Pancreas (tissue), 10 donors: ENCODE data around the gene CHRNE. TPM values are rescaled to one million over a fixed set of nuclear protein-coding genes. Genes with fewer than 3 reads are reported as not detected.

ENCODE experiments used
- ATAC-seq, 4 donors: fragments of 200-7000 bp; cut with Tn5 transposase; one replicate each; pipeline versions ENCODE4 v1.8.0 to v1.9.1; 2020; ENCODE audit warnings: mild to moderate bottlenecking in 4 of 4, moderate library complexity in 4 of 4
- DNase-seq, 6 donors: peaks; one replicate each; pipeline ENCODE4 v3.0.0-alpha.2; 2020
- FAIRE-seq: peaks from 2 replicates; lab custom pipeline; 2012; peaks lifted over from hg19 to GRCh38; lab: Jason Lieb, UNC
- H3K27ac ChIP-seq, 4 donors: fragments of 200-600 bp; sonication (generic); 1 replicate in 3 of 4; 2 replicates in 1 of 4; pipeline versions ENCODE4 v1.5.0 to v1.8.0; 2020
- H3K27me3 ChIP-seq, 4 donors: fragments of 200-600 bp; one replicate each; pipeline ENCODE4 v1.8.0; 2021
- H3K36me3 ChIP-seq, 3 donors: fragments of 200-600 bp; sonication (generic) in 1 of 3; one replicate each; pipeline versions ENCODE4 v1.5.0 to v1.8.0; 2020 to 2021
- H3K4me1 ChIP-seq, 3 donors: fragments of 200-600 bp; one replicate each; pipeline ENCODE4 v1.8.0; 2021
- H3K4me3 ChIP-seq, 4 donors: fragments of 200-600 bp; sonication (generic) in 2 of 4; one replicate each; pipeline versions ENCODE4 v1.5.0 to v1.8.0; 2020 to 2021
- H3K9me3 ChIP-seq, 4 donors: fragments of 200-600 bp; one replicate each; pipeline ENCODE4 v1.8.0; 2021
- CTCF ChIP-seq, 4 donors: fragments of 200-600 bp; sonication (generic) in 3 of 4; IDR thresholded peaks; one replicate each; pipeline versions ENCODE4 v1.5.0 to v1.8.0; 2021; ENCODE audit warnings: antibody characterized with exemption in 4 of 4
- WGBS, 2 donors: extraction: QIAGEN DNeasy Blood & Tissue Kit; methylation state at CpG; one replicate each; pipeline ENCODE4 v1.1.7; 2013; 5-methylcytosine and 5-hydroxymethylcytosine counted together
- intact Hi-C, 3 donors: fragments of 100-400 bp; cut with DNase I; formaldehyde crosslinking; loops; one replicate each; pipeline versions ENCODE4 v1.11.1 to v1.14.2; 2022
- polyA plus RNA-seq, 2 donors: library from polyadenylated mRNA; stranded (reverse); fragments of 200-250 nt; gene quantifications; one replicate each; pipeline ENCODE4 v1.2.3, GENCODE V29; 2013
- total RNA-seq, 6 donors: library from RNA; stranded (reverse); fragmentation: NEBNext Ultra II Directional in 4 of 6; extraction: Animal tissue kit (Norgen Biotek cat#: 25700) in 4 of 6; gene quantifications; one replicate each; pipeline versions ENCODE4 v1.2.1 to v1.2.4, GENCODE V29; 2021 to 2023
- donor health status: healthy with polysubstance abuse.
- donor health status: DM: no; HTN: no; CAD: no; lungs with moderate emphysema.
- donor health status: DM: no; HTN: no; CAD: no.
- donor health status: control.
- donor health status: control.
- donor health status: Bipolar disorder and iron deficiency.
- donor health status: DM: yes; HTN: yes; CAD: no.
- donor health status: DM: no; HTN: no; CAD: no.
- donor health status: DM: no; HTN: no; CAD: no.
- donor health status: DM: yes; HTN: yes; CAD: no.

CHRNE gene
- total and polyA plus RNA-seq, 8 donors: 0.76 to 2.0 (median 1.3) TPM

DNA sequence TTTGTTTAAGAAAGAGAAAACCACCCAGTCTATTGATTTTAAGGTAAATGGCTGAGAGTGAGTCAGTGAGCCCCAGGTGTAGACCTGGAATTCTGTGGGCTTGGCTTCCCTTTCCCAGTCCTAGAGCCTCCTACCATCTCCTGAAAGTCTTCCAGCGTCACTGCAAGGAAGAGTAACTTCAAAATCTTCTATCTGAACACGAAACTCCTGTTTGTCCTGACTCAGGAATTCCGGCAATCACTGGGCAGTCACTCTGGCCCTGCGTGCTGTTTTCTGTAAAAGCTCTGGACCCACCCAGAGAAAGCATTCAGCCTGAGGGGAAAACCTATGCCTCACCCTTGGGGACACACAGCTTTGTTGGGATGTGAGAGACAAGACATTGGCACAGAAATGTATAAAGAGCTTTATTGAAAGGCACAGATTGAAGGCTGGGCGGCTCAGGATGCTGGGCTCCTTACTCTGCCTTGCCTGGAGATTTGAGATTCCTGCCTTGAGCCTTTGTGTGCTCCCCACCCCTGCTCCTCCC is 53.8 kb downstream of the CHRNE start:
- Histone ChIP-seq H3K4me3 (no peak overlapping the region), H3K9me3 (no peaks in the 10 kb centered on the region), H3K27ac (no peak overlapping the region), H3K27me3 (no peaks in the 10 kb centered on the region), H3K4me1 (peaks cover 0 to 4% (median 0%) of the 10 kb centered on the region in 3 donors), H3K36me3 (no peaks in the 10 kb centered on the region)
- intact Hi-C loops: no loop called here
- no peak for FAIRE-seq
- 86 to 88% methylated on average over 5 of the region's 5 CpGs for WGBS, 2 donors
- peak in 1 of 4 donors; percentile 30 for ATAC-seq
- DNase-seq: no peak
- TF ChIP-seq CTCF (IDR thresholded peaks at IDR 0.05): no peak

Other genes starting within 250 kb of the CHRNE start
- gene PELP1, start 199.0 kb downstream of the CHRNE start, total RNA-seq: 10 to 100 TPM; 15.9 to 31.2 (median 21.5) TPM
- 10 to 100 TPM; 34.6 to 38.0 TPM for gene PELP1, start 199.0 kb downstream of the CHRNE start, polyA plus RNA-seq
- 10 to 100 TPM; 11.2 to 49.6 (median 15.1) TPM for gene ARRB2, start 192.5 kb downstream of the CHRNE start, total RNA-seq
- 10 to 100 TPM; 21.3 to 22.2 TPM for gene ARRB2, start 192.5 kb downstream of the CHRNE start, polyA plus RNA-seq
- 10 to 100 TPM in 4 of 6 donors, 1 to 10 TPM in 2; 8.6 to 11.6 (median 10.7) TPM for gene MED11, start 171.7 kb downstream of the CHRNE start, total RNA-seq
- gene MED11, start 171.7 kb downstream of the CHRNE start, polyA plus RNA-seq: 10 to 100 TPM; 26.0 to 31.1 TPM
- gene ZMYND15, start 163.3 kb downstream of the CHRNE start, total RNA-seq: 1 to 10 TPM in 2 of 6 donors, under 1 TPM in 4; 0.39 to 3.2 (median 0.69) TPM
- 1 to 10 TPM; 1.6 to 3.0 TPM for gene ZMYND15, start 163.3 kb downstream of the CHRNE start, polyA plus RNA-seq
- gene CXCL16, start 163.2 kb downstream of the CHRNE start, total RNA-seq: 10 to 100 TPM in 3 of 6 donors, 1 to 10 TPM in 3; 7.6 to 55.6 (median 10.0) TPM
- gene CXCL16, start 163.2 kb downstream of the CHRNE start, polyA plus RNA-seq: 10 to 100 TPM in 1 of 2 donors, 1 to 10 TPM in 1; 7.9 to 12.9 TPM
- 1 to 10 TPM in 1 of 6 donors, under 1 TPM in 3, not detected in 2; 0.31 to 1.2 (median 0.61) TPM for gene TM4SF5, start 131.2 kb downstream of the CHRNE start, total RNA-seq
- gene TM4SF5, start 131.2 kb downstream of the CHRNE start, polyA plus RNA-seq: under 1 TPM; 0.46 to 0.77 TPM
- 1 to 10 TPM in 3 of 6 donors, under 1 TPM in 2, not detected in 1; 0.28 to 2.2 (median 1.2) TPM for gene VMO1, start 116.7 kb downstream of the CHRNE start, total RNA-seq
- 1 to 10 TPM in 1 of 2 donors, under 1 TPM in 1; 0.87 to 1.6 TPM for gene VMO1, start 116.7 kb downstream of the CHRNE start, polyA plus RNA-seq
- under 1 TPM in 1 of 6 donors, not detected in 5; 0.39 TPM for gene GLTPD2, start 114.1 kb downstream of the CHRNE start, total RNA-seq
- under 1 TPM in 1 of 2 donors, not detected in 1; 0.23 TPM for gene GLTPD2, start 114.1 kb downstream of the CHRNE start, polyA plus RNA-seq
- gene PSMB6, start 106.9 kb downstream of the CHRNE start, total RNA-seq: 10 to 100 TPM; 31.3 to 55.4 (median 46.1) TPM
- 100 to 1,000 TPM in 1 of 2 donors, 10 to 100 TPM in 1; 53.1 to 103 TPM for gene PSMB6, start 106.9 kb downstream of the CHRNE start, polyA plus RNA-seq
- gene PLD2, start 95.9 kb downstream of the CHRNE start, total RNA-seq: 10 to 100 TPM; 11.7 to 26.1 (median 17.9) TPM
- gene PLD2, start 95.9 kb downstream of the CHRNE start, polyA plus RNA-seq: 10 to 100 TPM; 24.5 to 25.8 TPM
- gene MINK1, start 69.8 kb downstream of the CHRNE start, total RNA-seq: 10 to 100 TPM; 39.6 to 70.3 (median 44.0) TPM
- gene MINK1, start 69.8 kb downstream of the CHRNE start, polyA plus RNA-seq: 10 to 100 TPM; 62.3 to 79.3 TPM
- 1 to 10 TPM; 2.8 to 6.9 (median 3.1) TPM for gene C17orf107, start 3.6 kb downstream of the CHRNE start, total RNA-seq
- 1 to 10 TPM; 1.9 to 2.7 TPM for gene C17orf107, start 3.6 kb downstream of the CHRNE start, polyA plus RNA-seq
- under 1 TPM in 3 of 6 donors, not detected in 3; 0.06 to 0.37 (median 0.15) TPM for gene GP1BA, start 29.2 kb upstream of the CHRNE start, total RNA-seq
- gene GP1BA, start 29.2 kb upstream of the CHRNE start, polyA plus RNA-seq: under 1 TPM in 1 of 2 donors, not detected in 1; 0.11 TPM
- 10 to 100 TPM; 10.9 to 23.3 (median 21.4) TPM for gene SLC25A11, start 36.9 kb upstream of the CHRNE start, total RNA-seq
- 10 to 100 TPM; 20.6 to 25.5 TPM for gene SLC25A11, start 36.9 kb upstream of the CHRNE start, polyA plus RNA-seq
- 10 to 100 TPM; 40.8 to 64.5 (median 46.7) TPM for gene RNF167, start 37.2 kb upstream of the CHRNE start, total RNA-seq
- gene RNF167, start 37.2 kb upstream of the CHRNE start, polyA plus RNA-seq: 100 to 1,000 TPM; 102 to 118 TPM
- 100 to 1,000 TPM in 4 of 6 donors, 10 to 100 TPM in 2; 63.6 to 195 (median 125) TPM for gene PFN1, start 45.4 kb upstream of the CHRNE start, total RNA-seq
- 100 to 1,000 TPM; 148 to 162 TPM for gene PFN1, start 45.4 kb upstream of the CHRNE start, polyA plus RNA-seq
- 1 to 10 TPM; 1.5 to 6.3 (median 2.5) TPM for gene ENO3, start 48.0 kb upstream of the CHRNE start, total RNA-seq
- 10 to 100 TPM; 17.0 to 20.3 TPM for gene ENO3, start 48.0 kb upstream of the CHRNE start, polyA plus RNA-seq
- 10 to 100 TPM; 15.8 to 31.7 (median 23.8) TPM for gene SPAG7, start 64.7 kb upstream of the CHRNE start, total RNA-seq
- gene SPAG7, start 64.7 kb upstream of the CHRNE start, polyA plus RNA-seq: 10 to 100 TPM; 40.3 to 58.4 TPM
- gene CAMTA2, start 84.6 kb upstream of the CHRNE start, total RNA-seq: 10 to 100 TPM; 13.6 to 28.0 (median 19.8) TPM
- 10 to 100 TPM; 68.1 to 86.3 TPM for gene CAMTA2, start 84.6 kb upstream of the CHRNE start, polyA plus RNA-seq
- gene INCA1, start 94.4 kb upstream of the CHRNE start, total RNA-seq: under 1 TPM; 0.28 to 0.81 (median 0.34) TPM
- 1 to 10 TPM; 1.8 to 2.4 TPM for gene INCA1, start 94.4 kb upstream of the CHRNE start, polyA plus RNA-seq
- gene KIF1C, start 94.9 kb upstream of the CHRNE start, total RNA-seq: 100 to 1,000 TPM in 1 of 6 donors, 10 to 100 TPM in 5; 72.8 to 103 (median 78.7) TPM
- gene KIF1C, start 94.9 kb upstream of the CHRNE start, polyA plus RNA-seq: 10 to 100 TPM; 22.3 to 41.6 TPM
- gene SLC52A1, start 132.3 kb upstream of the CHRNE start, total RNA-seq: not detected
- gene SLC52A1, start 132.3 kb upstream of the CHRNE start, polyA plus RNA-seq: under 1 TPM in 1 of 2 donors, not detected in 1; 0.08 TPM
- 1 to 10 TPM; 2.7 to 5.2 (median 3.5) TPM for gene ZFP3, start 175.4 kb upstream of the CHRNE start, total RNA-seq
- 1 to 10 TPM; 1.9 to 3.2 TPM for gene ZFP3, start 175.4 kb upstream of the CHRNE start, polyA plus RNA-seq
- 1 to 10 TPM; 2.8 to 5.5 (median 3.6) TPM for gene ZNF232, start 208.8 kb upstream of the CHRNE start, total RNA-seq
- 1 to 10 TPM; 5.8 to 7.1 TPM for gene ZNF232, start 208.8 kb upstream of the CHRNE start, polyA plus RNA-seq
- gene USP6, start 212.9 kb upstream of the CHRNE start, total RNA-seq: under 1 TPM; 0.03 to 0.09 (median 0.05) TPM
- under 1 TPM; 0.04 to 0.09 TPM for gene USP6, start 212.9 kb upstream of the CHRNE start, polyA plus RNA-seq